Activated T-cell treated with anti-CD3 and anti-CD28 coated beads, Interleukin-2, amount 50 U/mL, for 72 hours (primary cell): Measurements from ENCODE around the gene KCNQ5. TPM values are rescaled to one million over a fixed set of nuclear protein-coding genes. Genes with fewer than 3 reads are reported as not detected.

Experiments
- ATAC-seq, 2 donors: fragments of 150-1000 bp; cut with Tn5 transposase; replicated peaks in 1 of 2; 2 replicates each; pipeline ENCODE4 v1.10.0; 2021; ENCODE audit warnings: moderate library complexity in 2 of 2, mild to moderate bottlenecking in 1 of 2
- DNase-seq, 2 donors: peaks; one replicate each; pipeline ENCODE4 v3.0.0; 2021 to 2022; ENCODE audit warnings: mixed read lengths in 1 of 2
- H3K27ac Mint-ChIP-seq: one replicate; pipeline ENCODE4 v1.8.0; 2022; ENCODE audit warnings: mild to moderate bottlenecking, moderate library complexity, mixed read lengths
- H3K27me3 Mint-ChIP-seq: one replicate; pipeline ENCODE4 v1.8.0; 2022; ENCODE audit warnings: low read depth, mixed read lengths
- H3K36me3 Mint-ChIP-seq, 2 donors: one replicate each; pipeline ENCODE4 v1.8.0; 2022; ENCODE audit warnings: mixed read lengths in 2 of 2, mild to moderate bottlenecking in 1 of 2; ENCODE audit not compliant: insufficient read depth in 2 of 2
- H3K4me1 Mint-ChIP-seq: one replicate; pipeline ENCODE4 v1.8.0; 2022; ENCODE audit warnings: low read depth, mixed read lengths
- H3K4me3 Mint-ChIP-seq, 2 donors: one replicate each; pipeline ENCODE4 v1.8.0; 2022; ENCODE audit warnings: mild to moderate bottlenecking in 2 of 2, mixed read lengths in 2 of 2, moderate library complexity in 2 of 2
- H3K9me3 Mint-ChIP-seq, 2 donors: one replicate each; pipeline ENCODE4 v1.8.0; 2022; ENCODE audit warnings: mixed read lengths in 2 of 2
- total RNA-seq, 2 donors: library from RNA; stranded (reverse); gene quantifications; one replicate each; pipeline ENCODE4 v1.2.3, GENCODE V29; 2022

KCNQ5 gene
- total RNA-seq, 2 donors from 2014 or later, result 6.1 to 9.8 TPM

GRCh38 chr6:73054958-73055357 is 433.1 kb downstream of the KCNQ5 start:
- no peaks in the 10 kb centered on the region for H3K27me3 Mint-ChIP-seq
- DNase-seq (no peak), ATAC-seq (no peak)
- H3K27ac Mint-ChIP-seq, result no peak overlapping the region
- no peaks in the 10 kb centered on the region for H3K4me1 Mint-ChIP-seq
- H3K36me3 Mint-ChIP-seq, result no peaks in the 10 kb centered on the region
- no peaks in the 10 kb centered on the region for H3K9me3 Mint-ChIP-seq
- H3K4me3 Mint-ChIP-seq, result no peak overlapping the region

GRCh38 chr6:73058736-73059135 is 436.9 kb downstream of the KCNQ5 start:
- H3K4me1 Mint-ChIP-seq, result no peaks in the 10 kb centered on the region

DNA sequence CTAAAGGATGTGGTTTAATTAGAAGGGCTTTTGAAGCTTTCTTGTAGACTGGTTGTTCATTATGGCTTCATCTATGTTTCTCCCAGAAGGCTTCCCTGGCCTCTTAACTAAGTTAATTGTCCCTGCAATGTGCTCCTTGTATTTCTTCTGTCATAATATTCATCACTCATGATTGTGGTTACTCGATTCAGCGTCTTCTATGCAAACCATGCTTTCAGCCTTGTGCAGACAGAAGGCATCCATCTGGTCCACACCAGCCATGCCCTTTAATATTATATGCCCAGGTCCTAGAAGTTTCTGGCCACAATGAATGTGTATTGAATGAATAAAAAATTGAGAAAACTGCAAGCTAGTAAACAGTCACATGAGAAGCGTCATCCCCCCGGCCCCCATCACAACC is 440.3 kb downstream of the KCNQ5 start:
- Mint-ChIP-seq H3K9me3 (peaks cover 0 to 2% of the 10 kb centered on the region in 2 donors), H3K27ac (no peak overlapping the region), H3K4me1 (no peaks in the 10 kb centered on the region), H3K27me3 (no peaks in the 10 kb centered on the region), H3K4me3 (no peak overlapping the region), H3K36me3 (no peaks in the 10 kb centered on the region)
- ATAC-seq (no peak), DNase-seq (no peak)

More at GRCh38 chr6:73058736-73059135, 436.9 kb downstream of the KCNQ5 start:
- H3K36me3 Mint-ChIP-seq, result no peaks in the 10 kb centered on the region
- H3K4me3 Mint-ChIP-seq, result no peak overlapping the region
- no peaks in the 10 kb centered on the region for H3K9me3 Mint-ChIP-seq
- no peak overlapping the region for H3K27ac Mint-ChIP-seq
- ATAC-seq (no peak), DNase-seq (no peak)
- H3K27me3 Mint-ChIP-seq, result no peaks in the 10 kb centered on the region

- peaks cover 0 to 2% of the 10 kb centered on the region in 2 donors for H3K9me3 Mint-ChIP-seq
- H3K27ac Mint-ChIP-seq, result no peak overlapping the region
- DNase-seq, result no peak
- H3K4me3 Mint-ChIP-seq, result no peak overlapping the region
- H3K36me3 Mint-ChIP-seq, result no peaks in the 10 kb centered on the region
- no peak for ATAC-seq
- no peaks in the 10 kb centered on the region for H3K27me3 Mint-ChIP-seq
- no peaks in the 10 kb centered on the region for H3K4me1 Mint-ChIP-seq
These were observed 441.0 kb downstream of the KCNQ5 start for GRCh38 chr6:73062837-73063236.

GRCh38 chr6:73064266-73064665 is 442.4 kb downstream of the KCNQ5 start:
- Mint-ChIP-seq H3K27me3 (no peaks in the 10 kb centered on the region), H3K4me1 (no peaks in the 10 kb centered on the region), H3K4me3 (no peak overlapping the region), H3K36me3 (no peaks in the 10 kb centered on the region), H3K27ac (no peak overlapping the region), H3K9me3 (peaks cover 0 to 2% of the 10 kb centered on the region in 2 donors)
- no peak for ATAC-seq
- no peak for DNase-seq

- ATAC-seq (no peak), DNase-seq (no peak)
- no peaks in the 10 kb centered on the region for H3K9me3 Mint-ChIP-seq
- no peak overlapping the region for H3K27ac Mint-ChIP-seq
- no peaks in the 10 kb centered on the region for H3K4me1 Mint-ChIP-seq
- no peaks in the 10 kb centered on the region for H3K27me3 Mint-ChIP-seq
- no peaks in the 10 kb centered on the region for H3K36me3 Mint-ChIP-seq
- H3K4me3 Mint-ChIP-seq, result no peak overlapping the region
These were observed 451.4 kb downstream of the KCNQ5 start for GRCh38 chr6:73073238-73073637.

DNA sequence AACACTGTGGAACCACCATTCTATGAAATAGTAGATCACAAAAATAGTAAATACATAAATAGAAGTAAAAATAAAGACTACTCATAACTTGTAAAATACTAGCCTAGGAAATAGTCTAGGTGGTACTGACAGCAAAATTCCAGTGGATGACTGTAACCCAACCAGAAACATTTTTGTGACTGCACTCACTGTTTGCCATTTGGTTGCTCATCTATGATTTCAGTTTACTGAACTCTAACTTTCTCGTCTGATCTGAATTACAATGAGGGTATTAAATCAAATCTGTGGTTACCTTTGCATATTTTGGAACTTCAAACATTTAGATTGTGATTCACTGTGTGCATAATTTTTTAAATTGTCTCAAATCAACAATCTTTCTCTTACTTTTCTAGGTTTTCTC is 452.3 kb downstream of the KCNQ5 start:
- no peaks in the 10 kb centered on the region for H3K27me3 Mint-ChIP-seq
- no peak overlapping the region for H3K4me3 Mint-ChIP-seq
- ATAC-seq, result no peak
- H3K27ac Mint-ChIP-seq, result no peak overlapping the region
- DNase-seq, result no peak
- H3K9me3 Mint-ChIP-seq, result no peaks in the 10 kb centered on the region
- H3K4me1 Mint-ChIP-seq, result no peaks in the 10 kb centered on the region
- H3K36me3 Mint-ChIP-seq, result no peaks in the 10 kb centered on the region

- Mint-ChIP-seq H3K4me1 (peaks cover 6% of the 10 kb centered on the region), H3K9me3 (no peaks in the 10 kb centered on the region), H3K27me3 (no peaks in the 10 kb centered on the region), H3K4me3 (no peak overlapping the region), H3K36me3 (no peaks in the 10 kb centered on the region), H3K27ac (no peak overlapping the region)
- no peak for DNase-seq
- no peak for ATAC-seq
These were observed 454.5 kb downstream of the KCNQ5 start for GRCh38 chr6:73076211-73076954.

DNA sequence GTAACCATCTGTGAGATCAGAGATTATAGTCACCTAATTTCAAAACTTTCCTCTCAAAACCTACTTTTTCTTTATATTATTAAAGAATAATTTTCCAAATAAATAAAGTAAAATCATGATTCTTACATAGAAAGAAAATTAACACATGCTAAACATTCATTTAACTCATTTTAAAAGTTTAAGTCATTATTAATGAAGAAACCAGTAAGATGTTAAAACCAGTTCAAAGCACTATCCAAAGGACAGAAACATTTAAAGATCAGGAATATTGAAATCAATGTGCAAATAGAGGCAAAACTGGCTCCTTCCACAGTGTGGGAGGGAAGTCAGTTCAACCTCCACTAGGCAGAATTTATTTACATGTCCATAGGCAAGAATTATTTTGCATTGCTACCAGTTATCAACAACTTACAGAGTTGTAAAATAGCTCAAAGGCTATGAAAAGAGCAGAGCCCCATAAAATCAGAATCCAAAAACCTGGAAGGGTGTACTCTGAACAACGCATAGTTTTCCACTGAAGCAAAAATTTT is 456.5 kb downstream of the KCNQ5 start:
- H3K27me3 Mint-ChIP-seq, result no peaks in the 10 kb centered on the region
- H3K4me3 Mint-ChIP-seq, result no peak overlapping the region
- H3K4me1 Mint-ChIP-seq, result peaks cover 6% of the 10 kb centered on the region
- H3K27ac Mint-ChIP-seq, result no peak overlapping the region
- DNase-seq, result no peak
- H3K9me3 Mint-ChIP-seq, result no peaks in the 10 kb centered on the region
- no peak for ATAC-seq
- no peaks in the 10 kb centered on the region for H3K36me3 Mint-ChIP-seq

DNA sequence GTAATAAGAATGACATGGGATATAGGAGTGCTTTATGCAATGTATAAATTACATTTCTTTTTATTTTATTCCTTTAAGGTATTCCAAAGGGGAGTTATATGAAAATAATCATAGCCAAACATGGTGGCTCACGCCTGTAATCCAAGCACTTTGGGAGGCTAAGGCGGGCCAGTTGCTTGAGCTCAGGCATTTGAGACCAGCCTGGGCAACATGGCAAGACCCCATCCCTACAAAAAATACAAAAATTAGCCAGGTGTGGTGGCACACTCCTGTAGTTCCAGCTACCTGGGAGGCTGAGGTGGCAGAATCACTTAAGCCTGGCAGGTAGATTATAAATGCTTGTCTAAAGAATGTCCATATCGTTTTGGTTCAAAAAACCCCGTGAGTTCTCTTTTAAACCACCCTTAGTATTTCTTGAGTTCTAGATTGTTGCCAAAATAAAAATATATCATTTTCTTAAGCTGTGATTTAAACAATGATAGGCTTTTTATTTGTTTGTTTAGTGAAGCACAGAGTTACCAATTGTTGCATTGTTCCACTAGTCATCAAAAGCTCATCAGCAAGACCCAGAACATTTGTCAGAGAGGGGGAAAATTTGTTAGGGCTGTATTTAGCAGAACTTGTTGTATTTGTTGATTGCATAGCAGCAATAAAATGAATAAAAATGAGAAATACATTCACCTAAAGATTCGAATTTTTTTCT is 457.2 kb downstream of the KCNQ5 start:
- no peak overlapping the region for H3K27ac Mint-ChIP-seq
- H3K4me3 Mint-ChIP-seq, result no peak overlapping the region
- no peaks in the 10 kb centered on the region for H3K36me3 Mint-ChIP-seq
- ATAC-seq (no peak), DNase-seq (no peak)
- H3K27me3 Mint-ChIP-seq, result no peaks in the 10 kb centered on the region
- no peaks in the 10 kb centered on the region for H3K9me3 Mint-ChIP-seq
- H3K4me1 Mint-ChIP-seq, result peaks cover 6% of the 10 kb centered on the region

- H3K9me3 Mint-ChIP-seq, result no peaks in the 10 kb centered on the region
- no peak overlapping the region for H3K27ac Mint-ChIP-seq
- H3K4me3 Mint-ChIP-seq, result no peak overlapping the region
- H3K4me1 Mint-ChIP-seq, result peaks cover 6% of the 10 kb centered on the region
- H3K36me3 Mint-ChIP-seq, result no peaks in the 10 kb centered on the region
- H3K27me3 Mint-ChIP-seq, result no peaks in the 10 kb centered on the region
- DNase-seq (no peak), ATAC-seq (no peak)
These were observed 457.7 kb downstream of the KCNQ5 start for GRCh38 chr6:73079611-73079955.

DNA sequence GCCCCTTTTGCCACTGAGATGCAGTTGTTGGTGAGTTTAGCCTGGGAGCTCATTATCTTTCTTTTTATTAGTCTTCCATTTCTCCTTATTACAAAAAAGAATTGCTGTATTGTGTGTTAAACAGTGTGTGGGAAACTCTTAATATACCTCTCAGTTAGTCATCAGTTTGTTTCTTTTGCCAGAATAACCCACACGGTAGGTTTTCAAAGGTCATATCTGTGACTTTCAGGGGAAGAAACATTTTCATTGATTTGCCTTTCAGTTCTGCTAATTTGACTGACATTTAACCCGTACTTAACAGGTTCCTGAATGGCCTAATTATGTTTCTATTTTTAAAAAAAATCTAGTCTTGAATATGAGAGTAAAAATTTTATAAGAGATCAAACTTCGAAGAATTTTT is 458.1 kb downstream of the KCNQ5 start:
- no peak for ATAC-seq
- no peak overlapping the region for H3K4me3 Mint-ChIP-seq
- peaks cover 6% of the 10 kb centered on the region for H3K4me1 Mint-ChIP-seq
- no peaks in the 10 kb centered on the region for H3K27me3 Mint-ChIP-seq
- no peaks in the 10 kb centered on the region for H3K9me3 Mint-ChIP-seq
- no peak overlapping the region for H3K27ac Mint-ChIP-seq
- no peak for DNase-seq
- H3K36me3 Mint-ChIP-seq, result no peaks in the 10 kb centered on the region

DNA sequence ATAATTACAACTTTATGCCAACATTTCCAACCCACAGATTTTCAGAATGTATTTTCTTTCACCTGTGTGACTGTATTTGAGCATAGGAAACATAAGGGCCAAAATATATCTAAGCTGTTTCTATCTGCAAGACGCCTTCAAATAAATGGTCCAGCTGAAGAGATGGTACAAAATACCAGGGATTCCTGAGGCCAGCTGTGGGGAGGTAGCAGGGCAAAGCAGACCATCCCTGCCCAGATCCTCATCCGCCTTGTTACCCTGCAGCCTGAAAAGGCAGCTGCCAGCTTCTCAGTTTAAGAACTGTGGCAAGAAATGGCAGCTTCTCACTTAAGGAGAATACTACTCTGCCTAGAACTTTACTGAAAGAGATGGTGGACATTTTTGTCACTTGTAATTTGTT is 460.1 kb downstream of the KCNQ5 start:
- Mint-ChIP-seq H3K9me3 (no peaks in the 10 kb centered on the region), H3K4me3 (no peak overlapping the region), H3K27ac (no peak overlapping the region), H3K36me3 (no peaks in the 10 kb centered on the region), H3K27me3 (no peaks in the 10 kb centered on the region), H3K4me1 (peaks cover 6% of the 10 kb centered on the region)
- no peak for DNase-seq
- no peak for ATAC-seq
